Measurements from ENCODE around the gene PHLDA2. TPM values are rescaled to one million over a fixed set of nuclear protein-coding genes. Genes with fewer than 3 reads are reported as not detected.
A peak's percentile ranks its signal among the peaks of the same experiment; 100 is the strongest.

The PHLDA2 gene
- total RNA-seq, 1 experiment from 2014 or later, result 309 TPM

- peak; percentile 64 for ATAC-seq
- POLR2A ChIA-PET, result interaction anchor here (1.0 to 4.5 kb wide), 6 partner anchors 10 to 287 kb away, joined by 3 to 50 read pairs (median 18); a partner anchor contains a TSS
- no peaks in the 10 kb centered on the region for H3K27me3 ChIP-seq (ENCODE audit: insufficient read depth, low read length)
- peaks cover 43 to 69% of the 10 kb centered on the region in 2 experiments for H3K4me1 ChIP-seq (ENCODE audit: control insufficient read depth in 1 of 2, insufficient read depth in 2 of 2, low read length in 2 of 2)
- no peaks in the 10 kb centered on the region for H3K9me2 ChIP-seq (ENCODE audit: insufficient read depth)
- peaks cover 0 to 15% of the 10 kb centered on the region in 2 experiments; a peak in 2 of 4 replicates for H3K36me3 ChIP-seq (ENCODE audit: control insufficient read depth in 1 of 2, insufficient read depth in 2 of 2, low read length in 2 of 2)
- H3K9me3 ChIP-seq (ENCODE audit: control insufficient read depth in 1 of 2, insufficient read depth in 1 of 2, low read depth in 1 of 2, low read length in 2 of 2), result no peaks in the 10 kb centered on the region
- peak overlapping the region; percentile 61 to 93 for H3K4me3 ChIP-seq (replicated peaks in 1 of 2; ENCODE audit: low read depth in 1 of 2, low read length in 2 of 2)
- intact Hi-C loops (cut with micrococcal nuclease), result loop anchor here (1.0 to 2.0 kb wide), 4 partner anchors 38 to 399 kb away; no protein-coding TSS in a partner anchor
- DNase-seq (ENCODE audit: low read depth, low spot score), result peak; percentile 86
- no TSS peak for BruUV-seq (replicated peaks)
- TF ChIP-seq FOSL1 (IDR thresholded peaks at IDR 0.05; ENCODE audit: low read depth) (no peak), ELF1 (IDR thresholded peaks at IDR 0.05; ENCODE audit: borderline replicate concordance, low read depth) (no peak), ZNF274 (IDR thresholded peaks at IDR 0.05; ENCODE audit: low read depth, low read length) (no peak), YY1 (IDR thresholded peaks at IDR 0.05; ENCODE audit: extremely low read depth, insufficient replicate concordance, low read depth, low read length) (peak; percentile 63), ZBTB33 (IDR thresholded peaks at IDR 0.05; ENCODE audit: extremely low read depth, insufficient replicate concordance, low read length) (peak; percentile 73), POLR2AphosphoS5 (IDR thresholded peaks at IDR 0.05; ENCODE audit: low read depth, low read length) (peak; percentile 46; the same call in 1 of the 2 replicates), CTCF (IDR thresholded peaks at IDR 0.05 in 2 of 3, conservative IDR thresholded peaks at IDR 0.05 in 1 of 3; ENCODE audit: borderline replicate concordance in 1 of 3, insufficient read depth in 1 of 3, low read depth in 2 of 3, low read length in 2 of 3) (peak in 2 of 3 experiments; percentile 89 to 94; a peak in 4 of 6 replicates), SIN3A (IDR thresholded peaks at IDR 0.05; ENCODE audit: low read depth) (no peak), TCF7L2 (IDR thresholded peaks at IDR 0.05; ENCODE audit: borderline replicate concordance, extremely low read depth, insufficient read depth, insufficient read length) (no peak)
- no peak overlapping the region for H2AFZ ChIP-seq (ENCODE audit: low read depth, low read length, poor library complexity, severe bottlenecking)
- H3K27ac ChIP-seq (ENCODE audit: low read depth, low read length), result peak overlapping the region; percentile 99
- peaks cover 14% of the 10 kb centered on the region; the same call in 1 of the 2 replicates for H4K20me1 ChIP-seq (ENCODE audit: insufficient read depth)
- H3K79me2 ChIP-seq (ENCODE audit: insufficient read depth, low read length), result peaks cover 30% of the 10 kb centered on the region
- H3K4me2 ChIP-seq (ENCODE audit: low read length), result peak overlapping the region; percentile 89
- RAD21 ChIA-PET (ENCODE audit: low non-redundant PET in 1 of 2, low total read pairs in 2 of 2, uncharacterized antibody in 2 of 2, unreplicated experiment in 2 of 2), result interaction anchor here (0.6 to 2.7 kb wide), 6 partner anchors 27 to 398 kb away, joined by 3 to 11 read pairs (median 4); no protein-coding TSS in a partner anchor
- CTCF ChIA-PET, result interaction anchor here (1.0 to 2.4 kb wide), 11 partner anchors 9 to 478 kb away, joined by 3 to 58 read pairs (median 8); no protein-coding TSS in a partner anchor
- H3K9ac ChIP-seq (ENCODE audit: low read length), result peak overlapping the region; percentile 97
Observed at GRCh38 chr11:2930704-2931419, 1.6 kb upstream of the PHLDA2 start.
